Measurements from ENCODE around the gene CERS1. TPM values are rescaled to one million over a fixed set of nuclear protein-coding genes. Genes with fewer than 3 reads are reported as not detected.
"Not testable (repeated sequence)": the region's sequence is repeated elsewhere in the genome, so short reads cannot be mapped to it uniquely, and the experiment has no call there.

CERS1 gene
- total RNA-seq, 1 donor from 2014 or later, result 0.24 TPM

- ATAC-seq (ENCODE audit: poor library complexity), result no peak
Observed at GRCh38 chr19:18920400-18920799, 24.4 kb upstream of the CERS1 start.

GRCh38 chr19:18919900-18920214 is 23.9 kb upstream of the CERS1 start:
- intact Hi-C loops (cut with DNase I), result no loop called here
- DNase-seq (no peak), ATAC-seq (ENCODE audit: poor library complexity) (no peak)

More at GRCh38 chr19:18920400-18920799, 24.4 kb upstream of the CERS1 start:
- DNase-seq, result no peak
- intact Hi-C loops (cut with DNase I), result no loop called here

- intact Hi-C loops (cut with DNase I), result no loop called here
- peak; percentile 98 for ATAC-seq (ENCODE audit: poor library complexity)
- DNase-seq, result peak; percentile 99
Observed at GRCh38 chr19:18919086-18919899, 23.3 kb upstream of the CERS1 start, which contains the start of the genes COPE and DDX49. Gene COPE, minus strand, starts transcription at chr19:18919387. Its CDS starts 39 bp downstream, at chr19:18919348. Gene DDX49, plus strand, starts transcription at chr19:18919715. Its CDS starts 27 bp downstream, at chr19:18919742.

GRCh38 chr19:18917593-18917992 is 21.6 kb upstream of the CERS1 start:
- DNase-seq; ATAC-seq (ENCODE audit: poor library complexity); intact Hi-C loops (cut with DNase I): not testable (repeated sequence)

GRCh38 chr19:18915639-18916038 is 19.7 kb upstream of the CERS1 start:
- intact Hi-C loops (cut with DNase I), result no loop called here
- ATAC-seq (ENCODE audit: poor library complexity), result no peak
- DNase-seq, result peak; percentile 55

GRCh38 chr19:18913466-18913865 is 17.5 kb upstream of the CERS1 start:
- ATAC-seq (ENCODE audit: poor library complexity), result no peak
- intact Hi-C loops (cut with DNase I), result no loop called here
- no peak for DNase-seq

GRCh38 chr19:18912933-18913332 is 17.0 kb upstream of the CERS1 start:
- DNase-seq, result no peak
- intact Hi-C loops (cut with DNase I), result no loop called here
- no peak for ATAC-seq (ENCODE audit: poor library complexity)

- DNase-seq (no peak), ATAC-seq (ENCODE audit: poor library complexity) (no peak)
- intact Hi-C loops (cut with DNase I), result no loop called here
Observed at GRCh38 chr19:18910801-18911436, 15.0 kb upstream of the CERS1 start.

GRCh38 chr19:18910010-18910409 is 14.1 kb upstream of the CERS1 start:
- ATAC-seq (ENCODE audit: poor library complexity), result no peak
- intact Hi-C loops (cut with DNase I), result no loop called here

GRCh38 chr19:18908917-18909619 is 13.1 kb upstream of the CERS1 start:
- DNase-seq, result no peak
- intact Hi-C loops (cut with DNase I), result no loop called here
- ATAC-seq (ENCODE audit: poor library complexity), result no peak

More at GRCh38 chr19:18910010-18910409, 14.1 kb upstream of the CERS1 start:
- no peak for DNase-seq

GRCh38 chr19:18906605-18907519 is 10.9 kb upstream of the CERS1 start:
- DNase-seq (no peak), ATAC-seq (ENCODE audit: poor library complexity) (no peak)
- intact Hi-C loops (cut with DNase I), result no loop called here

- intact Hi-C loops (cut with DNase I), result no loop called here
- ATAC-seq (ENCODE audit: poor library complexity), result no peak
Observed at GRCh38 chr19:18905513-18906236, 9.7 kb upstream of the CERS1 start.

GRCh38 chr19:18905058-18905456 is 9.1 kb upstream of the CERS1 start:
- DNase-seq, result no peak
- intact Hi-C loops (cut with DNase I), result no loop called here
- ATAC-seq (ENCODE audit: poor library complexity), result no peak

More at GRCh38 chr19:18905513-18906236, 9.7 kb upstream of the CERS1 start:
- DNase-seq, result no peak

GRCh38 chr19:18904334-18905057 is 8.5 kb upstream of the CERS1 start:
- no peak for ATAC-seq (ENCODE audit: poor library complexity)
- intact Hi-C loops (cut with DNase I), result no loop called here
- no peak for DNase-seq

GRCh38 chr19:18903156-18904037 is 7.4 kb upstream of the CERS1 start:
- intact Hi-C loops (cut with DNase I), result no loop called here
- DNase-seq (no peak), ATAC-seq (ENCODE audit: poor library complexity) (no peak)

- ATAC-seq (ENCODE audit: poor library complexity); DNase-seq; intact Hi-C loops (cut with DNase I): not testable (repeated sequence)
Observed at GRCh38 chr19:18902519-18902918, 6.6 kb upstream of the CERS1 start.

Data from Right ventricle myocardium superior (tissue), 1 donor.